ENCODE data around the gene CCNYL1. TPM values are rescaled to one million over a fixed set of nuclear protein-coding genes. Genes with fewer than 3 reads are reported as not detected.

CCNYL1 gene
- total RNA-seq, 4 donors from 2014 or later = 14.8 to 22.2 (median 17.9) TPM

- TF ChIP-seq POLR2A (IDR thresholded peaks at IDR 0.05) (no peak), CTCF (IDR thresholded peaks at IDR 0.05) (no peak)
- intact Hi-C loops (cut with DNase I) = no loop called here
- Histone ChIP-seq H3K4me3 (replicated peaks in 1 of 3) (no peak overlapping the region), H3K36me3 (no peaks in the 10 kb centered on the region), H3K9me3 (no peaks in the 10 kb centered on the region), H3K4me1 (peaks cover 0 to 9% of the 10 kb centered on the region in 2 donors), H3K27me3 (no peaks in the 10 kb centered on the region), H3K27ac (no peak overlapping the region)
- 85 to 88% methylated on average over 11 of the region's 11 CpGs for WGBS, 2 donors
- no peak for DNase-seq
Measured at GRCh38 chr2:207779523-207779922, 68.1 kb downstream of the CCNYL1 start.

- Histone ChIP-seq H3K27me3 (no peaks in the 10 kb centered on the region), H3K4me1 (peaks cover 0 to 9% of the 10 kb centered on the region in 2 donors), H3K4me3 (replicated peaks in 1 of 3) (no peak overlapping the region), H3K27ac (peak overlapping the region in 1 of 3 donors; percentile 21), H3K36me3 (no peaks in the 10 kb centered on the region), H3K9me3 (no peaks in the 10 kb centered on the region)
- DNase-seq = peak in 1 of 2 donors; percentile 41
- WGBS, 2 donors = 80 to 83% methylated on average over 10 of the region's 10 CpGs
- intact Hi-C loops (cut with DNase I) = no loop called here
- TF ChIP-seq POLR2A (IDR thresholded peaks at IDR 0.05) (no peak), CTCF (IDR thresholded peaks at IDR 0.05) (no peak)
Measured at GRCh38 chr2:207782238-207783030, 71.0 kb downstream of the CCNYL1 start.

GRCh38 chr2:207783514-207783913 lies 72.1 kb downstream of the CCNYL1 start:
- no peaks in the 10 kb centered on the region for H3K27me3 ChIP-seq
- no peak overlapping the region for H3K4me3 ChIP-seq (replicated peaks in 1 of 3)
- H3K9me3 ChIP-seq = no peaks in the 10 kb centered on the region
- no peak overlapping the region for H3K27ac ChIP-seq
- 90 to 91% methylated on average over 2 of the region's 2 CpGs for WGBS, 2 donors
- no peaks in the 10 kb centered on the region for H3K36me3 ChIP-seq
- intact Hi-C loops (cut with DNase I) = no loop called here
- no peak for DNase-seq
- TF ChIP-seq POLR2A (IDR thresholded peaks at IDR 0.05) (no peak), CTCF (IDR thresholded peaks at IDR 0.05) (no peak)
- peaks cover 0 to 9% of the 10 kb centered on the region in 2 donors for H3K4me1 ChIP-seq

- Histone ChIP-seq H3K27ac (no peak overlapping the region), H3K9me3 (no peaks in the 10 kb centered on the region), H3K4me3 (replicated peaks in 1 of 3) (no peak overlapping the region), H3K27me3 (no peaks in the 10 kb centered on the region), H3K4me1 (peaks cover 0 to 9% of the 10 kb centered on the region in 2 donors), H3K36me3 (no peaks in the 10 kb centered on the region)
- DNase-seq = no peak
- intact Hi-C loops (cut with DNase I) = no loop called here
- TF ChIP-seq CTCF (IDR thresholded peaks at IDR 0.05) (no peak), POLR2A (IDR thresholded peaks at IDR 0.05) (no peak)
- WGBS, 2 donors = 88% methylated on average over 5 of the region's 5 CpGs
Measured at GRCh38 chr2:207784898-207785297, 73.5 kb downstream of the CCNYL1 start.

DNA sequence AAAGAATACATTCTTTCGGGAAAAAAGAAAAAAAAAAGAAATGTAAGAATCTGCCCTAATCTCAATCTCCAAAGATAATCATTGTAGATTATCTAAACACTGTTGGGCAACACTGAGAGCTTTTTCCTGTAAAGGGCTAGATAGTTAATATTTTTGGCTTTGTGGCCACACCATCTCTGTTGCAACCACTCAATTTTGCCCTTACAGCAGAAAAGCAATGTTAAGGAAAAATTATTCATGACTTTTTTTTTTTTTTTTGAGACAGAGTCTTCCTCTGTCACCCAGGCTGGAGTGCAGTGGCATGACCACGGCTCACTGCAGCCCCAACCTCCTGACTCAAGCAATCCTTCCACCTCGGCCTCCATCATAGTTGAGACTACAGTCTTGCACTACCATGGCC lies 75.6 kb downstream of the CCNYL1 start:
- 88 to 90% methylated on average over 3 of the region's 3 CpGs for WGBS, 2 donors
- Histone ChIP-seq H3K4me3 (replicated peaks in 1 of 3) (no peak overlapping the region), H3K36me3 (no peaks in the 10 kb centered on the region), H3K9me3 (no peaks in the 10 kb centered on the region), H3K4me1 (peaks cover 5 to 24% of the 10 kb centered on the region in 2 donors), H3K27ac (no peak overlapping the region), H3K27me3 (no peaks in the 10 kb centered on the region)
- TF ChIP-seq CTCF (IDR thresholded peaks at IDR 0.05) (no peak), POLR2A (IDR thresholded peaks at IDR 0.05) (no peak)
- DNase-seq = no peak
- intact Hi-C loops (cut with DNase I) = no loop called here

All from thyroid gland (tissue), 4 donors.